H9 (cell line): Measurements from ENCODE around the gene INO80. TPM values are rescaled to one million over a fixed set of nuclear protein-coding genes. Genes with fewer than 3 reads are reported as not detected.
A peak's percentile ranks its signal among the peaks of the same experiment; 100 is the strongest.

Experiments used
- DNase-seq: peaks from one replicate; pipeline ENCODE4 v3.0.0-alpha.2; 2017
- H2AFZ ChIP-seq: one replicate; pipeline ENCODE4 v1.6.1; 2013; ENCODE audit warnings: mild to moderate bottlenecking, low read length, control low read depth, moderate library complexity
- H2AK5ac ChIP-seq: 2 replicates; pipeline ENCODE4 v1.6.1; 2013; ENCODE audit warnings: low read length, control low read depth, mixed read lengths; ENCODE audit not compliant: insufficient read length
- H2BK120ac ChIP-seq: one replicate; pipeline ENCODE4 v1.6.1; 2013; ENCODE audit warnings: low read depth, mild to moderate bottlenecking, low read length, control low read depth, inconsistent platforms; ENCODE audit not compliant: poor library complexity, severe bottlenecking
- H2BK12ac ChIP-seq: 2 replicates; pipeline ENCODE4 v1.6.1; 2013; ENCODE audit warnings: low read length, control low read depth, mixed read lengths, low read depth; ENCODE audit not compliant: insufficient read length
- H2BK15ac ChIP-seq: 2 replicates; pipeline ENCODE4 v1.6.1; 2013; ENCODE audit warnings: low read depth, low read length, control low read depth
- H2BK20ac ChIP-seq: one replicate; pipeline ENCODE4 v1.6.1; 2013; ENCODE audit warnings: low read depth, mild to moderate bottlenecking, low read length, control low read depth, inconsistent platforms; ENCODE audit not compliant: poor library complexity, severe bottlenecking
- H2BK5ac ChIP-seq: 2 replicates; pipeline ENCODE4 v1.6.1; 2013; ENCODE audit warnings: low read length, control low read depth, mixed read lengths; ENCODE audit not compliant: insufficient read length
- H3K14ac ChIP-seq: 2 replicates; pipeline ENCODE4 v1.6.1; 2013; ENCODE audit warnings: low read length, control low read depth; ENCODE audit not compliant: insufficient read depth
- H3K18ac ChIP-seq: 2 replicates; pipeline ENCODE4 v1.6.1; 2013; ENCODE audit warnings: low read depth, mild to moderate bottlenecking, mixed read lengths, low read length, control low read depth; ENCODE audit not compliant: insufficient read length
- H3K23ac ChIP-seq: 2 replicates; pipeline ENCODE4 v1.6.1; 2013; ENCODE audit warnings: low read length, control low read depth, mixed read lengths, low read depth; ENCODE audit not compliant: insufficient read length
- H3K23me2 ChIP-seq: 2 replicates; pipeline ENCODE4 v1.6.1; 2013; ENCODE audit warnings: low read depth, mild to moderate bottlenecking, mixed read lengths, low read length, control low read depth; ENCODE audit not compliant: insufficient read length, poor library complexity, severe bottlenecking
- H3K27ac ChIP-seq: 2 replicates; pipeline ENCODE4 v1.5.1; 2013; ENCODE audit warnings: low read length, control low read depth, mixed read lengths, low read depth; ENCODE audit not compliant: insufficient read length
- H3K27me3 ChIP-seq: 2 replicates; pipeline ENCODE4 v1.6.1; 2013; ENCODE audit warnings: low read length, control low read depth, inconsistent platforms; ENCODE audit not compliant: insufficient read depth
- H3K4ac ChIP-seq: 2 replicates; pipeline ENCODE4 v1.6.1; 2013; ENCODE audit warnings: low read depth, mild to moderate bottlenecking, control low read depth, inconsistent platforms, low read length, moderate library complexity
- H3K4me1 ChIP-seq: 2 replicates; pipeline ENCODE4 v1.6.1; 2013; ENCODE audit warnings: low read length, control low read depth, inconsistent platforms; ENCODE audit not compliant: insufficient read depth
- H3K4me2 ChIP-seq: 2 replicates; pipeline ENCODE4 v1.6.1; 2013; ENCODE audit warnings: low read length, control low read depth, mixed read lengths; ENCODE audit not compliant: insufficient read length, insufficient read depth
- H3K56ac ChIP-seq: 2 replicates; pipeline ENCODE4 v1.6.1; 2013; ENCODE audit warnings: low read depth, mild to moderate bottlenecking, mixed read lengths, low read length, control low read depth; ENCODE audit not compliant: insufficient read length
- H3K79me1 ChIP-seq: 2 replicates; pipeline ENCODE4 v1.6.1; 2013; ENCODE audit warnings: low read depth, mild to moderate bottlenecking, moderate library complexity, low read length, control low read depth, inconsistent platforms; ENCODE audit not compliant: insufficient read depth, poor library complexity, severe bottlenecking
- H3K79me2 ChIP-seq: 2 replicates; pipeline ENCODE4 v1.6.1; 2013; ENCODE audit warnings: low read length, control low read depth, inconsistent platforms; ENCODE audit not compliant: insufficient read depth
- H3K9ac ChIP-seq: 2 replicates; pipeline ENCODE4 v1.6.1; 2013; ENCODE audit warnings: low read length, control low read depth, mixed read lengths; ENCODE audit not compliant: insufficient read length; ENCODE audit errors: extremely low read depth
- H3K9me3 ChIP-seq: one replicate; pipeline ENCODE4 v1.6.1; 2013; ENCODE audit warnings: low read depth, low read length, inconsistent platforms; ENCODE audit not compliant: control insufficient read depth
- H3T11ph ChIP-seq: one replicate; pipeline ENCODE4 v1.6.1; 2013; ENCODE audit warnings: mild to moderate bottlenecking, low read length, control low read depth, inconsistent platforms
- H4K20me1 ChIP-seq: one replicate; pipeline ENCODE4 v1.6.1; 2013; ENCODE audit not compliant: control insufficient read depth, insufficient read length, insufficient read depth
- H4K5ac ChIP-seq: 2 replicates; pipeline ENCODE4 v1.6.1; 2013; ENCODE audit warnings: low read depth, mild to moderate bottlenecking, mixed read lengths, low read length, control low read depth; ENCODE audit not compliant: insufficient read length
- H4K8ac ChIP-seq: replicated peaks from 2 replicates; pipeline ENCODE4 v1.6.1; 2013; ENCODE audit warnings: low read length, control low read depth, mixed read lengths, low read depth; ENCODE audit not compliant: insufficient read length
- H4K91ac ChIP-seq: 2 replicates; pipeline ENCODE4 v1.6.1; 2013; ENCODE audit warnings: low read depth, mild to moderate bottlenecking, moderate library complexity, mixed read lengths, low read length, control low read depth; ENCODE audit not compliant: insufficient read length
- H3K27ac Mint-ChIP-seq, 3 experiments: 2 replicates in 2 of 3; 3 replicates in 1 of 3; pipeline ENCODE4 v1.8.0; 2020 to 2021; ENCODE audit warnings: mixed read lengths in 3 of 3, mild to moderate bottlenecking in 1 of 3, moderate library complexity in 1 of 3
- H3K27me3 Mint-ChIP-seq: 2 replicates; pipeline ENCODE4 v1.8.0; 2021; ENCODE audit warnings: low read depth, mild to moderate bottlenecking, moderate library complexity, mixed read lengths
- H3K36me3 Mint-ChIP-seq, 3 experiments: 2 replicates in 2 of 3; 3 replicates in 1 of 3; pipeline ENCODE4 v1.8.0; 2020 to 2021; ENCODE audit warnings: low read depth in 3 of 3, mixed read lengths in 3 of 3; ENCODE audit not compliant: insufficient read depth in 1 of 3
- H3K4me1 Mint-ChIP-seq, 2 experiments: 2 replicates each; pipeline ENCODE4 v1.8.0; 2020; ENCODE audit warnings: mixed read lengths in 2 of 2
- H3K4me3 Mint-ChIP-seq, 2 experiments: 2 replicates in 1 of 2; 3 replicates in 1 of 2; pipeline ENCODE4 v1.8.0; 2020 to 2021; ENCODE audit warnings: mild to moderate bottlenecking in 2 of 2, mixed read lengths in 2 of 2, moderate library complexity in 1 of 2
- H3K9me3 Mint-ChIP-seq, 2 experiments: 2 replicates in 1 of 2; 3 replicates in 1 of 2; pipeline ENCODE4 v1.8.0; 2020; ENCODE audit warnings: mild to moderate bottlenecking in 2 of 2, mixed read lengths in 2 of 2, moderate library complexity in 1 of 2
- CTCF ChIP-seq: fragments of 200-600 bp; sonication (generic); conservative IDR thresholded peaks from 3 replicates; pipeline ENCODE4 v1.8.0; 2021; ENCODE audit warnings: antibody characterized with exemption, mild to moderate bottlenecking
- WGBS: extraction: QIAGEN DNeasy Blood & Tissue Kit; methylation state at CpG from one replicate; pipeline ENCODE4 v1.1.7; 2013; ENCODE audit warnings: missing lambda C conversion rate, low lambda C conversion rate, mixed read lengths; ENCODE audit not compliant: insufficient read length; ENCODE audit errors: extremely low coverage; 5-methylcytosine and 5-hydroxymethylcytosine counted together
- total RNA-seq: library from RNA; stranded (reverse); gene quantifications from 2 replicates; pipeline ENCODE4 v1.2.1, GENCODE V29; 2021

INO80 gene
- total RNA-seq, 1 experiment from 2014 or later = 29.2 TPM

- Histone ChIP-seq H3T11ph (no peak overlapping the region), H2BK120ac (no peak overlapping the region), H3K23me2 (peaks cover 5% of the 10 kb centered on the region), H2BK15ac (no peak overlapping the region), H3K4me2 (peak overlapping the region; percentile 77), H4K91ac (no peak overlapping the region), H2BK12ac (no peak overlapping the region), H3K9me3 (no peaks in the 10 kb centered on the region), H3K27ac (no peak overlapping the region), H3K23ac (no peak overlapping the region), H4K5ac (no peak overlapping the region), H3K79me1 (no peaks in the 10 kb centered on the region), H2AK5ac (no peak overlapping the region), H3K18ac (peak overlapping the region; percentile 82), H2AFZ (no peak overlapping the region), H2BK20ac (no peak overlapping the region), H3K79me2 (no peaks in the 10 kb centered on the region), H4K8ac (no peak overlapping the region), H3K56ac (no peak overlapping the region), H3K9ac (no peak overlapping the region), H3K4me1 (no peaks in the 10 kb centered on the region), H3K14ac (no peak overlapping the region; the same call in 1 of the 2 replicates), H2BK5ac (no peak overlapping the region), H4K20me1 (no peaks in the 10 kb centered on the region), H3K4ac (no peak overlapping the region), H3K27me3 (no peaks in the 10 kb centered on the region; the same call in 1 of the 2 replicates)
- no peak for TF ChIP-seq CTCF
- H3K9me3 Mint-ChIP-seq = no peaks in the 10 kb centered on the region
- H3K36me3 Mint-ChIP-seq = no peaks in the 10 kb centered on the region; a peak in 1 of 7 replicates
- peak overlapping the region in 1 of 3 experiments; percentile 52; a peak in 1 of 7 replicates for H3K27ac Mint-ChIP-seq
- H3K27me3 Mint-ChIP-seq = peaks cover 70% of the 10 kb centered on the region
- WGBS = no CpG with 5 or more reads among the region's 15 CpGs
- H3K4me1 Mint-ChIP-seq = peaks cover 21 to 24% of the 10 kb centered on the region in 2 experiments
- peak; percentile 21 for DNase-seq
- peak overlapping the region; percentile 56 to 75 for H3K4me3 Mint-ChIP-seq
These were observed 173.7 kb downstream of the INO80 start for GRCh38 chr15:40942337-40942854.
